HepG2 (cell line): ENCODE results near the gene CA6. TPM values are rescaled to one million over a fixed set of nuclear protein-coding genes. Genes with fewer than 3 reads are reported as not detected.

Experiments
- ATF3 ChIP-seq: sonication (generic); formaldehyde crosslinking; IDR thresholded peaks from 2 replicates; pipeline ENCODE4 v1.4.0; 2020; ENCODE audit warnings: missing genetic modification reagents
- CBX1 ChIP-seq: IDR thresholded peaks from one replicate; pipeline ENCODE4 v1.6.1; 2016; ENCODE audit warnings: antibody characterized with exemption, low read depth
- EEA1 ChIP-seq: sonication (generic); formaldehyde crosslinking; IDR thresholded peaks from 2 replicates; pipeline ENCODE4 v1.5.1; 2020; ENCODE audit warnings: mild to moderate bottlenecking, missing genetic modification reagents, borderline replicate concordance
- HOXA3 ChIP-seq: sonication (generic); formaldehyde crosslinking; IDR thresholded peaks from 2 replicates; pipeline ENCODE4 v1.5.0; 2020; ENCODE audit warnings: missing genetic modification reagents
- LCORL ChIP-seq, 2 experiments: fragments of 450-650 bp in 1 of 2; sonication (generic) in 1 of 2; formaldehyde crosslinking in 1 of 2; IDR thresholded peaks; 2 replicates each; pipeline versions ENCODE4 v1.5.0 to v1.6.1; 2017 to 2020; ENCODE audit warnings: antibody characterized with exemption in 1 of 2, missing genetic modification reagents in 1 of 2
- MYPOP ChIP-seq: sonication (generic); formaldehyde crosslinking; IDR thresholded peaks from 2 replicates; pipeline ENCODE4 v1.8.1; 2023; ENCODE audit warnings: mild to moderate bottlenecking, moderate library complexity, missing genetic modification reagents
- NFKB2 ChIP-seq: sonication (generic); formaldehyde crosslinking; IDR thresholded peaks from 2 replicates; pipeline ENCODE4 v1.4.0; 2020; ENCODE audit warnings: missing genetic modification reagents, borderline replicate concordance
- RFXAP ChIP-seq: sonication (generic); formaldehyde crosslinking; IDR thresholded peaks from 2 replicates; pipeline ENCODE4 v1.4.0; 2020; ENCODE audit warnings: missing genetic modification reagents, borderline replicate concordance
- STAG1 ChIP-seq: sonication (generic); formaldehyde crosslinking; IDR thresholded peaks from 2 replicates; pipeline ENCODE4 v1.4.0; 2020; ENCODE audit warnings: missing genetic modification reagents
- TFDP1 ChIP-seq: IDR thresholded peaks from 2 replicates; pipeline ENCODE4 v1.6.1; 2016; ENCODE audit warnings: missing compliant biosample characterization, missing genetic modification reagents, borderline replicate concordance
- THAP9 ChIP-seq: sonication (generic); formaldehyde crosslinking; IDR thresholded peaks from 2 replicates; pipeline ENCODE4; 2020; ENCODE audit warnings: missing genetic modification reagents, mild to moderate bottlenecking, borderline replicate concordance
- TSC22D2 ChIP-seq: sonication (generic); formaldehyde crosslinking; IDR thresholded peaks from 2 replicates; pipeline ENCODE4 v1.5.1; 2020; ENCODE audit warnings: missing genetic modification reagents, mild to moderate bottlenecking, borderline replicate concordance
- ZNF256 ChIP-seq: sonication (generic); formaldehyde crosslinking; conservative IDR thresholded peaks from 2 replicates; pipeline ENCODE4 v1.4.0; 2020; ENCODE audit warnings: missing genetic modification reagents
- ZNF263 ChIP-seq: sonication (generic); formaldehyde crosslinking; IDR thresholded peaks from 2 replicates; pipeline ENCODE4 v1.4.0; 2020; ENCODE audit warnings: missing genetic modification reagents
- ZNF329 ChIP-seq: sonication (generic); formaldehyde crosslinking; IDR thresholded peaks from 2 replicates; pipeline ENCODE4 v1.9.0; 2021; ENCODE audit warnings: low read depth, mild to moderate bottlenecking, missing genetic modification reagents
- ZNF331 ChIP-seq: sonication (generic); formaldehyde crosslinking; IDR thresholded peaks from 2 replicates; pipeline ENCODE4 v1.4.0; 2020; ENCODE audit warnings: missing genetic modification reagents
- ZNF546 ChIP-seq: sonication (generic); formaldehyde crosslinking; conservative IDR thresholded peaks from 2 replicates; pipeline ENCODE4 v1.8.1; 2023; ENCODE audit warnings: mild to moderate bottlenecking, missing genetic modification reagents
- ZNF7 ChIP-seq: IDR thresholded peaks from 2 replicates; pipeline ENCODE4 v1.6.1; 2016; ENCODE audit warnings: missing biosample characterization, missing genetic modification reagents
- ZNF703 ChIP-seq: sonication (generic); formaldehyde crosslinking; IDR thresholded peaks from 2 replicates; pipeline ENCODE4 v1.5.1; 2020; ENCODE audit warnings: missing genetic modification reagents, mild to moderate bottlenecking, moderate library complexity, borderline replicate concordance
- ZNF713 ChIP-seq: sonication (generic); formaldehyde crosslinking; IDR thresholded peaks from 2 replicates; pipeline ENCODE4 v1.4.0; 2020; ENCODE audit warnings: mild to moderate bottlenecking, missing genetic modification reagents
- ZNF749 ChIP-seq: sonication (generic); formaldehyde crosslinking; IDR thresholded peaks from 2 replicates; pipeline ENCODE4 v1.8.0; 2022; ENCODE audit warnings: mild to moderate bottlenecking, missing genetic modification reagents, moderate library complexity, borderline replicate concordance
- ZNF772 ChIP-seq: sonication (generic); formaldehyde crosslinking; IDR thresholded peaks from 2 replicates; pipeline ENCODE4 v1.5.0; 2020; ENCODE audit warnings: mild to moderate bottlenecking, missing genetic modification reagents
- ZSCAN5A ChIP-seq: sonication (generic); formaldehyde crosslinking; IDR thresholded peaks from 2 replicates; pipeline ENCODE4 v1.8.0; 2022; ENCODE audit warnings: mild to moderate bottlenecking, missing genetic modification reagents, borderline replicate concordance
- polyA plus RNA-seq, 8 experiments: library from polyadenylated mRNA; depleted of rRNA in 3 of 8; stranded (reverse) in 7 of 8; unstranded in 1 of 8; fragments of >200 nt; fragmentation: Illumina TruSeq in 4 of 8; extraction: Trizol in 4 of 8; gene quantifications; 2 replicates each; pipeline versions ENCODE4 v1.2.1 to v1.2.3, GENCODE V29; 2011 to 2016; ENCODE audit warnings: low read depth in 4 of 8, missing spikeins in 1 of 8, mixed read lengths in 1 of 8; ENCODE audit not compliant: insufficient read depth in 1 of 8
- total RNA-seq, 5 experiments: library from RNA; depleted of rRNA; stranded (reverse); fragments of >200 nt; fragmentation: Illumina TruSeq; extraction: Trizol; gene quantifications; 2 replicates each; pipeline ENCODE4 v1.2.3, GENCODE V29; 2016; ENCODE audit warnings: low read depth in 1 of 5

CA6 gene
- total and polyA plus RNA-seq, 2 of the 13 experiments (the other 11 are each of a cell fraction or from before 2014, with no cell fraction given): not detected

- no peak for TF ChIP-seq ZNF7 (CRISPR knock-in tag)
- no peak for TF ChIP-seq RFXAP
- TF ChIP-seq TSC22D2 (CRISPR knock-in tag): no peak
- TF ChIP-seq STAG1 (CRISPR knock-in tag): peak; percentile 85
- TF ChIP-seq HOXA3 (CRISPR knock-in tag): peak; percentile 43
- peak; percentile 61; the same call in 1 of the 2 replicates for TF ChIP-seq MYPOP
- TF ChIP-seq ZNF256: no peak
- TF ChIP-seq ZNF331: 0 out of 2 replicates have a peak, but pooled peaks have one; percentile 26
- peak; percentile 36; the same call in 1 of the 2 replicates for TF ChIP-seq TFDP1 (CRISPR knock-in tag)
- TF ChIP-seq ATF3 (CRISPR knock-in tag): 0 out of 2 replicates have a peak, but pooled peaks have one; percentile 43
- no peak for TF ChIP-seq ZNF772 (CRISPR knock-in tag)
- TF ChIP-seq ZNF703: no peak
- no peak for TF ChIP-seq ZNF749 (CRISPR knock-in tag)
- TF ChIP-seq ZNF713: no peak
- no peak for TF ChIP-seq ZSCAN5A (CRISPR knock-in tag)
- peak; percentile 28 for TF ChIP-seq CBX1
- TF ChIP-seq ZNF546 (CRISPR knock-in tag): no peak
- TF ChIP-seq NFKB2 (CRISPR knock-in tag): peak; percentile 11; the same call in 1 of the 2 replicates
- TF ChIP-seq LCORL (IDR thresholded peaks at IDR 0.05): no peak
- peak; percentile 53; the same call in 1 of the 2 replicates for TF ChIP-seq LCORL (CRISPR knock-in tag; IDR thresholded peaks at IDR 0.05)
- no peak for TF ChIP-seq EEA1 (CRISPR knock-in tag)
- peak; percentile 67 for TF ChIP-seq ZNF263
- no peak for TF ChIP-seq ZNF329 (CRISPR knock-in tag)
- 0 out of 2 replicates have a peak, but pooled peaks have one; percentile 25 for TF ChIP-seq THAP9 (CRISPR knock-in tag)
These were observed 59.2 kb downstream of the CA6 start (continued) for GRCh38 chr1:9004700-9005394.
